GM12878 (cell line): Measurements from ENCODE around the gene BCL2. TPM values are rescaled to one million over a fixed set of nuclear protein-coding genes. Genes with fewer than 3 reads are reported as not detected.

Experiments
- ATAC-seq: fragments of 200-7000 bp; cut with Tn5 transposase; 3 replicates; pipeline ENCODE4 v1.9.1; 2020; ENCODE audit warnings: mild to moderate bottlenecking, moderate library complexity
- BruUV-seq: library from RNA; stranded (reverse); fragments of 400-500 nt; replicated peaks from 2 replicates; lab custom pipeline; 2021; lab: Mats Ljungman, UMichigan
- CTCF ChIA-PET: fragments of 300-600 bp; sonication (Branson Sonifier 250); formaldehyde crosslinking; extraction: SDS; loops from one replicate; lab custom pipeline; 2021; ENCODE audit warnings: inconsistent platforms; lab: Yijun Ruan, JAX
- POLR2A ChIA-PET: fragments of 350-600 bp; formaldehyde crosslinking; extraction: SDS; loops from one replicate; lab custom pipeline; 2021; ENCODE audit warnings: inconsistent platforms; lab: Charles Lee
- RAD21 ChIA-PET: fragments of 300-600 bp; sonication (Branson Sonifier 250); formaldehyde crosslinking; loops from one replicate; lab custom pipeline; 2023; ENCODE audit warnings: antibody characterized with exemption; ENCODE audit not compliant: unreplicated experiment; lab: Charles Lee
- SMC1A ChIA-PET: fragments of 300-600 bp; sonication (Branson Sonifier 250); formaldehyde crosslinking; loops from one replicate; lab custom pipeline; 2023; ENCODE audit not compliant: unreplicated experiment, uncharacterized antibody; lab: Charles Lee
- DNase-seq: peaks from one replicate; pipeline ENCODE4 v3.0.0-alpha.2; 2011; ENCODE audit warnings: low read depth, low spot score
- FAIRE-seq: peaks from 3 replicates; lab custom pipeline; 2011; peaks lifted over from hg19 to GRCh38; lab: Jason Lieb, UNC
- H2AFZ ChIP-seq: 2 replicates; pipeline ENCODE4 v1.6.0; 2011; ENCODE audit warnings: low read depth, low read length, control low read depth; ENCODE audit not compliant: control insufficient read depth
- H3K27ac ChIP-seq: 2 replicates; pipeline ENCODE4 v1.5.1; 2011; ENCODE audit warnings: control low read depth; ENCODE audit not compliant: control insufficient read depth, insufficient read depth
- H3K27me3 ChIP-seq, 2 experiments: replicated peaks in 1 of 2; 2 replicates each; pipeline versions ENCODE4 v1.6.0 to v1.6.1; 2011; ENCODE audit warnings: low read length in 1 of 2; ENCODE audit not compliant: control insufficient read depth in 2 of 2, insufficient read depth in 2 of 2
- H3K36me3 ChIP-seq, 2 experiments: 2 replicates each; pipeline ENCODE4 v1.5.1; 2011; ENCODE audit warnings: low read length in 1 of 2; ENCODE audit not compliant: control insufficient read depth in 2 of 2, insufficient read depth in 2 of 2
- H3K4me1 ChIP-seq: 2 replicates; pipeline ENCODE4 v1.6.1; 2011; ENCODE audit warnings: mild to moderate bottlenecking, low read length, moderate library complexity, mixed read lengths; ENCODE audit not compliant: control insufficient read depth, insufficient read depth
- H3K4me2 ChIP-seq: 2 replicates; pipeline ENCODE4 v1.6.0; 2011; ENCODE audit warnings: control low read depth; ENCODE audit not compliant: control insufficient read depth, insufficient read depth
- H3K4me3 ChIP-seq: fragments of 200-600 bp; sonication (generic); 2 replicates; pipeline ENCODE4 v1.5.1; 2016
- H3K79me2 ChIP-seq: 2 replicates; pipeline ENCODE4 v1.6.0; 2011; ENCODE audit warnings: low read length; ENCODE audit not compliant: control insufficient read depth, insufficient read depth
- H3K9ac ChIP-seq: 2 replicates; pipeline ENCODE4 v1.8.0; 2011; ENCODE audit warnings: low read length, control low read depth, mixed read lengths; ENCODE audit not compliant: control insufficient read depth, insufficient read depth
- H3K9me3 ChIP-seq: replicated peaks from 3 replicates; pipeline ENCODE4 v1.5.1; 2011; ENCODE audit warnings: mild to moderate bottlenecking, low read length; ENCODE audit not compliant: control insufficient read depth, insufficient read depth
- H4K20me1 ChIP-seq: 2 replicates; pipeline ENCODE4 v1.6.0; 2011; ENCODE audit not compliant: control insufficient read depth, insufficient read depth
- IKZF2 ChIP-seq, 2 experiments: fragments of 450-650 bp; IDR thresholded peaks; 2 replicates each; pipeline ENCODE4 v1.6.1; 2017; ENCODE audit warnings: mild to moderate bottlenecking in 2 of 2, moderate library complexity in 2 of 2
- PAX5 ChIP-seq: IDR thresholded peaks from 2 replicates; pipeline ENCODE4 v1.6.1; 2011; ENCODE audit warnings: low read depth, low read length, borderline replicate concordance
- POLR2A ChIP-seq: IDR thresholded peaks from 2 replicates; pipeline ENCODE4 v1.6.1; 2011; ENCODE audit warnings: low read depth, mild to moderate bottlenecking, low read length
- SIX5 ChIP-seq: IDR thresholded peaks from 2 replicates; pipeline ENCODE4 v1.6.1; 2011; ENCODE audit warnings: mild to moderate bottlenecking, low read depth, low read length, moderate library complexity; ENCODE audit not compliant: severe bottlenecking
- WRNIP1 ChIP-seq: IDR thresholded peaks from 2 replicates; pipeline ENCODE4 v1.6.1; 2011; ENCODE audit warnings: low read depth, low read length, improper control_type of control experiment, borderline replicate concordance
- WGBS: methylation state at CpG from one replicate; pipeline ENCODE4 v1.1.6; 2016; ENCODE audit warnings: low lambda C conversion rate; ENCODE audit not compliant: insufficient replicate concordance, insufficient coverage; ENCODE audit errors: missing lambda C conversion rate; 5-methylcytosine and 5-hydroxymethylcytosine counted together
- in situ Hi-C: fragments of 300-500 bp; cut with MboI; formaldehyde crosslinking; loops from 9 replicates; pipeline ENCODE4 v1.14.3; 2018; ENCODE audit warnings: mixed read lengths
- intact Hi-C: fragments of 100-400 bp; cut with micrococcal nuclease; formaldehyde crosslinking; loops from one replicate; pipeline ENCODE4 v1.14.2; 2022; ENCODE audit not compliant: unreplicated experiment
- polyA plus RNA-seq, 11 experiments: library from polyadenylated mRNA; depleted of rRNA in 4 of 11; unstranded in 6 of 11; stranded (reverse) in 5 of 11; fragments of >200 nt; fragmentation: Nextera tagmentation in 4 of 11; fragmentation: Illumina TruSeq in 1 of 11; extraction: Ambion mirVana in 4 of 11; extraction: Trizol in 1 of 11; gene quantifications; 1 replicate in 1 of 11; 2 replicates in 10 of 11; pipeline versions ENCODE4 v1.2.1 to v1.2.3, GENCODE V29; 2011 to 2016; ENCODE audit warnings: inconsistent platforms in 2 of 11, missing spikeins in 2 of 11, low read depth in 1 of 11
- total RNA-seq, 4 experiments: library from RNA; depleted of rRNA in 3 of 4; stranded (reverse); fragments of >200 nt in 3 of 4; fragmentation: Illumina TruSeq in 1 of 4; extraction: Trizol in 1 of 4; gene quantifications; 2 replicates each; pipeline versions ENCODE4 v1.2.1 to v1.2.3, GENCODE V29; 2013 to 2021

Gene BCL2
- total and polyA plus RNA-seq, 10 of the 15 experiments (the other 5 are each of a cell fraction or from before 2014, with no cell fraction given) = 4.1 to 47.8 (median 19.3) TPM

- FAIRE-seq (no peak), DNase-seq (no peak), ATAC-seq (no peak)
- H4K20me1 ChIP-seq = no peaks in the 10 kb centered on the region
- no peak overlapping the region for H3K9ac ChIP-seq
- ChIA-PET POLR2A (interaction anchor here (0.7 kb wide), 1 partner anchor 305 kb away, joined by 3 read pairs; no protein-coding TSS in a partner anchor), SMC1A (interaction anchor here (0.6 to 7.2 kb wide), 13 partner anchors 53 to 1559 kb away, joined by 3 to 92 read pairs (median 3); no protein-coding TSS in a partner anchor), RAD21 (interaction anchor here (0.9 to 4.7 kb wide), 4 partner anchors 194 to 310 kb away, joined by 3 to 58 read pairs (median 6); no protein-coding TSS in a partner anchor), CTCF (interaction anchor here (0.6 to 7.3 kb wide), 15 partner anchors 10 to 313 kb away, joined by 3 to 123 read pairs (median 8); no protein-coding TSS in a partner anchor)
- H2AFZ ChIP-seq = no peak overlapping the region
- no peaks in the 10 kb centered on the region for H3K27me3 ChIP-seq
- H3K4me3 ChIP-seq = no peak overlapping the region
- 93% methylated on average over 11 of the region's 11 CpGs for WGBS
- peaks cover 11% of the 10 kb centered on the region for H3K79me2 ChIP-seq
- no peaks in the 10 kb centered on the region for H3K9me3 ChIP-seq
- H3K4me1 ChIP-seq = peaks cover 20% of the 10 kb centered on the region
- H3K36me3 ChIP-seq = no peaks in the 10 kb centered on the region
- no peak overlapping the region for H3K4me2 ChIP-seq
- intact Hi-C loops = loop anchor here (10.0 kb wide), 1 partner anchor 610 kb away; the partner anchor contains the start of gene PHLPP1
- BruUV-seq = no TSS peak
- no peak overlapping the region for H3K27ac ChIP-seq
- in situ Hi-C loops = loop anchor here (25.0 kb wide), 1 partner anchor 613 kb away; the partner anchor contains the start of gene PHLPP1
- TF ChIP-seq WRNIP1 = no peak
- TF ChIP-seq IKZF2 (IDR thresholded peaks at IDR 0.05) = no peak
- no peak for TF ChIP-seq PAX5
- TF ChIP-seq SIX5 = no peak
- no peak for TF ChIP-seq POLR2A
These were observed 5.6 kb upstream of the BCL2 start for GRCh38 chr18:63325086-63325686.
